ENCODE data around the gene LIPG. TPM values are rescaled to one million over a fixed set of nuclear protein-coding genes. Genes with fewer than 3 reads are reported as not detected.

The LIPG gene
- total and polyA plus RNA-seq, 9 of the 15 experiments (the other 6 are each of a cell fraction or from before 2014, with no cell fraction given): 0.76 to 1.8 (median 1.3) TPM

- TF ChIP-seq ZNF318 (IDR thresholded peaks at IDR 0.05; ENCODE audit: borderline replicate concordance in 1 of 2, low read depth in 1 of 2) (no peak), SLC30A9 (CRISPR knock-in tag; IDR thresholded peaks at IDR 0.05) (no peak), PHB (CRISPR knock-in tag; IDR thresholded peaks at IDR 0.05) (no peak), HMGXB4 (CRISPR knock-in tag; IDR thresholded peaks at IDR 0.05) (no peak), ZNF134 (CRISPR knock-in tag; conservative IDR thresholded peaks at IDR 0.05) (no peak), EP400 (IDR thresholded peaks at IDR 0.05) (no peak; the same call in 1 of the 2 replicates), DLX4 (CRISPR knock-in tag; IDR thresholded peaks at IDR 0.05) (no peak), RBBP5 (IDR thresholded peaks at IDR 0.05; ENCODE audit: borderline replicate concordance, insufficient read depth, low read length, poor library complexity, severe bottlenecking) (no peak), ARID3A (IDR thresholded peaks at IDR 0.05; ENCODE audit: borderline replicate concordance, low read depth, low read length) (no peak), GATAD2B (IDR thresholded peaks at IDR 0.05; ENCODE audit: borderline replicate concordance) (no peak), USF1 (CRISPR knock-in tag; IDR thresholded peaks at IDR 0.05) (peak; percentile 27; the same call in 1 of the 2 replicates), FOXM1 (IDR thresholded peaks at IDR 0.05; ENCODE audit: low read depth) (no peak), FOXM1 (CRISPR knock-in tag; IDR thresholded peaks at IDR 0.05; ENCODE audit: low read depth) (no peak)
Measured at GRCh38 chr18:49561289-49562193, at the start of gene LIPG (continued).

Data from K562 (cell line).